Liver (tissue), 3 donors: Measurements from ENCODE around the gene C1GALT1.

Experiments
- CTCF ChIP-seq: fragments of 150-350 bp; IDR thresholded peaks from 2 replicates; pipeline ENCODE4 v1.5.1; 2017; ENCODE audit warnings: improper control_type of control experiment, low read depth, low read length; ENCODE audit not compliant: missing input control
- RXRA ChIP-seq, 2 donors: IDR thresholded peaks; 2 replicates each; pipeline ENCODE4 v1.6.1; 2017 to 2018; ENCODE audit warnings: antibody characterized with exemption in 2 of 2, mild to moderate bottlenecking in 1 of 2
- donor health status: healthy.
- donor health status: healthy.

GRCh38 chr7:7231865-7232264 lies 49.5 kb downstream of the C1GALT1 start:
- TF ChIP-seq CTCF: no peak
- no peak for TF ChIP-seq RXRA (IDR thresholded peaks at IDR 0.05)
